GM21528 (cell line): Measurements from ENCODE around the gene CHST11.
"Not testable (repeated sequence)": the region's sequence is repeated elsewhere in the genome, so short reads cannot be mapped to it uniquely, and the experiment has no call there.

Experiments
- ATAC-seq: cut with Tn5 transposase; IDR thresholded peaks from one replicate; pipeline ENCODE4 v1.9.1; 2021; ENCODE audit warnings: mild to moderate bottlenecking, moderate library complexity; ENCODE audit not compliant: unreplicated experiment, low FRiP score

The CHST11 gene

GRCh38 chr12:104806194-104806593, 349.4 kb downstream of the CHST11 start:
- not testable (repeated sequence) for ATAC-seq

GRCh38 chr12:104809251-104809650, 352.5 kb downstream of the CHST11 start:
- no peak for ATAC-seq

- ATAC-seq: no peak
Measured at GRCh38 chr12:104809706-104810385, 353.1 kb downstream of the CHST11 start.
